ENCODE results near the gene TMEM266.
"Not testable (repeated sequence)": the region's sequence is repeated elsewhere in the genome, so short reads cannot be mapped to it uniquely, and the experiment has no call there.

The TMEM266 gene, protein sequence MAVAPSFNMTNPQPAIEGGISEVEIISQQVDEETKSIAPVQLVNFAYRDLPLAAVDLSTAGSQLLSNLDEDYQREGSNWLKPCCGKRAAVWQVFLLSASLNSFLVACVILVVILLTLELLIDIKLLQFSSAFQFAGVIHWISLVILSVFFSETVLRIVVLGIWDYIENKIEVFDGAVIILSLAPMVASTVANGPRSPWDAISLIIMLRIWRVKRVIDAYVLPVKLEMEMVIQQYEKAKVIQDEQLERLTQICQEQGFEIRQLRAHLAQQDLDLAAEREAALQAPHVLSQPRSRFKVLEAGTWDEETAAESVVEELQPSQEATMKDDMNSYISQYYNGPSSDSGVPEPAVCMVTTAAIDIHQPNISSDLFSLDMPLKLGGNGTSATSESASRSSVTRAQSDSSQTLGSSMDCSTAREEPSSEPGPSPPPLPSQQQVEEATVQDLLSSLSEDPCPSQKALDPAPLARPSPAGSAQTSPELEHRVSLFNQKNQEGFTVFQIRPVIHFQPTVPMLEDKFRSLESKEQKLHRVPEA

DNA sequence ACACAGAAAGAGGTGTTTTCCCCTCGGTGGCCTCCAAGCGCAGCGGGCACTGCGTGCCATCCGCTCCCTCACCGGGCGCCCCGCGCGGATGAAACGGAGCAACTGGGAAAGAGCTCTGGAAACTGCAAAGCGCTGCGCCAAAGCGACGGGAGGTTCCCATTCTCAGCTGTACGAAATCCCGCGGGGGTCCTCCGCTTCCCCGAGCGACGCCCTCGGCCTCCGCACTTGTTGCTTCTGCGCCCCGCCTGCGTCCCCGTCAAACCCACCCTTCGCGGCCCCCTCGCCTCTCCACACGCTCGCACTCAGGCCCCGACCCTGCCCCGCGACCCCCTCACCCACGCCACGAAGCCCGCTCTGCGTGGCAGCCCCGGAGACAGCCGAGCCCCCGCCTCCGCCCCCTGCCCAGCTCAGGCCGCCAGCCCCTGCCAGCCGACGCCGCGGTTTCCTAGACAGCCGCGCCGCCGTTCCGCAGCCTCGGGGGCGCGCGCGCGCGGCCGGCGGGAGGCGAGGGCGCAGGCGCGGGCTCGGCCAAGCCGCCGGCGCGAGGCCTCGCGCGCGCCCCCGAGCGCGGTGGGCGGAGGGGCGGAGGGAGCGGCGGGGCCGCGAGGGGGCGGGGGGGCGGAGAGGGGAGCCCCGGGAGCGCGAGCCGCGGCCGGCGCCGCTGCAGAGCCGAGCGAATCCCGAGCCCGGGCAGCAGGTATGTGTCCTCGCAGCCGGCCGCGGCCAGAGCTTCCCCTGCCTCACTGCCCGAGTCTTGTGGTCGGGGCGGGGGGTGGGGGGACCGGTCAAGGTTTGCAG lies at the start of gene TMEM266:
Gene TMEM266 (plus strand): TSS at position 666 of the 798 bp plus-strand sequence. CDS start 74,279 bp downstream, outside the sequence.
- no peak for DNase-seq

DNA sequence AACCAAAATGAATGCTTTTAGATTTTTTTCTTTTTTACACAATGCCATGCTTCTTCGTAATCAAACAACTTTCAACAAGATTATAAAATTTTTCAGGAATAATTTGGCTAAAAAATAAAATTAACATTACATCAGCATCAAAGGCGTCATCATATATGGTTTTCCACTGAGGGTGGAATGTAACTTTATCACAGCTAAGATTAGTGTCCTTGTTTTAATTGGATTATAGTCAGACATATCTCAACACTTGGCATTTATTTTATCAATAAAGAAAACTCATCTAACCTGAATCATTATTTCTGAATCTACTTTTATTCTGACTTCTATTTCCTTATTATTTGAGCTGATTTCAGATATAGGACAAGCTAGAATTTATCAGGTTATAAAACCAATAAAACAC lies 49.2 kb upstream of the TMEM266 start:
- no peak for DNase-seq

DNA sequence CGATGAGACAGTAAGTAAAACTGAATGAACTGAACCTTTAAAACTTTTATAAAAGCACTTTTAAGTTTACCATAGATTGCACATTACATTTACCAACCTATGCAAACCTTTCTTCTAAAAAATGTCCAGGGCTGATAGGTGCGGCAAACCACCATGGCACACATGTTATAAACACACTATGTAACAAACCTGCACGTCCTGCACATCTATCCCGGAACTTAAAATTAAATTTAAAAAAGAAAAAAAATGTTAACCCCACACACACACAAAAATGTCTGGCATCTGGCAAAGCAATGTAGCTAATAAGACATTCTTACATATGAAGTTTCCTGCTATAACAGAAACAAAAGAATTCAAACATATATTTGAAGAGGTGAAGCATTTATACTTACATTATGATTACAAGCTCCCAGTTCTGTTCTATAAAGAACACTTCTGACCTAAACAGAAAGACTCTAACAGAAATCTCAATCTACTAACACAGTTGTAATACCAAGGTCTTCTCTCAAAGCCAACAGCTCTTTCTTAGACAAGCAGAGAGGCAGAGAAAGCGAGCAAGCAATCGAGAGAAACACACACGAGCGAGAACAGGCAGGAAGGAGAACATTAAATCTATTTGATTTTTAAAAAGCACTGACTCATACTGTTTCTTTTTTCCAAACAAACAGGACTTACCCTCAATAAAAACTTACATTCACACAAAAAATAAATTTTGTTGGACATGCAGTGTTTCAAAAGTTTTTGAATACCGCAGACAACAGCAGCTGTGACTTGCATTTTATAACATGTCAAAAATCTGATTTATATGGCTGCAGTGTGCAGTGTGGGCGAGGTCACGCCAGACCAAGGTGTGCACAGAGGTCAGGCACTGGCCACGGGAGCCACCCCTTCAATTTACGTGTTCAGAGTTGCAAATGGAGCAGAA lies 47.9 kb upstream of the TMEM266 start, which contains the start of gene NRG4:
Gene NRG4 (minus strand): TSS at position 798 of the 925 bp plus-strand sequence. CDS start 1,194 bp downstream, outside the sequence.
- peak; percentile 44 for DNase-seq

DNA sequence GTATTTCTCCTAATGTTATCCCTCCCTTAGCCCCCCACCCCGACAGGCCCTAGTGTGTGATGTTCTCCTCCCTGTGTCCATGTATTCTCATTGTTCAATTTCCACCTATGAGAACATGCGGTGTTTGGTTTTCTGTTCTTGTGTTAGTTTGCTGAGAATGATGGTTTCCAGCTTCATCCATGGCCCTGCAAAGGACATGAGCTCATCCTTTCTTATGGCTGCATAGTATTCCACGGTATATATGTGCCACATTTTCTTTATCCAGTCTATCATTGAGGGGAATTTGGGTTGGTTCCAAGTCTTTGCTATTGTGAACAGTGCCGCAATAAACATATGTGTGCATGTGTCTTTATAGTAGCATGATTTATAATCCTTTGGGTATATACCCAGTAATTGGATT lies 46.3 kb upstream of the TMEM266 start:
- DNase-seq = not testable (repeated sequence)

DNA sequence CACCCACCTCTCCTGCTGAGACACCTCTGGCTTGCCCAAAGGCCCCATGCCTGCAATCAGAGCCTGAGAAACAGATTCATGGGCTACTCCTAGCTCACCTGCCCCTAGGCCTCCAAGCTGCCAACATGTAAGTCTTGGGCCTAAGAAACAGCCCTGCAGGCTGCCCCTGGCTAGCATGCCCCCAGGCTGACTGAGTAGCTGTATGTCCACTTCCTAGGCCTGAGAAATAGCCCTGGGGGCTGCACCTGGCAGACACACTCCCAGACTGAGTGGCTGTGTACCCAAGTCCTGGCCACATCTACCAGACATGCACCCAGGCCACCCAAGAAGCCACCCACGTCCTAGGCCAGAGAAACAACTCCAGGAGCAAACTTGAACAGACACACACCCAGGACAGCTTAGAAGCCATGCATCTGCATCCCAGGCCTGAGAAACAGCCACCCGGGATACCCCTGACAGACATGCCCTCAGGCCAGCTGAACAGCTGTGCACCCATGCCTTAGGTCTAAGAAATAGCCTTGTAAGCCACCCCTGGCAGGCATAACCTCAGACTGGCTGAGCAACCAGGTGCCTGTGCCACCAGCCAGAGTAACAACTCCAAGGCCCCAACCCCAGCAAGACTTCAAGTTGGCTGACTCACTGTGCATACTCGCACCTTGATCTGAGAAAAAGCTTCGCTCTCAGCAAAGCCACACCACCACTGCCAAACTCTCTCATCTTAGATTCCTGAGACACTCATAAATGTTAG lies 35.6 kb upstream of the TMEM266 start:
- no peak for DNase-seq

DNA sequence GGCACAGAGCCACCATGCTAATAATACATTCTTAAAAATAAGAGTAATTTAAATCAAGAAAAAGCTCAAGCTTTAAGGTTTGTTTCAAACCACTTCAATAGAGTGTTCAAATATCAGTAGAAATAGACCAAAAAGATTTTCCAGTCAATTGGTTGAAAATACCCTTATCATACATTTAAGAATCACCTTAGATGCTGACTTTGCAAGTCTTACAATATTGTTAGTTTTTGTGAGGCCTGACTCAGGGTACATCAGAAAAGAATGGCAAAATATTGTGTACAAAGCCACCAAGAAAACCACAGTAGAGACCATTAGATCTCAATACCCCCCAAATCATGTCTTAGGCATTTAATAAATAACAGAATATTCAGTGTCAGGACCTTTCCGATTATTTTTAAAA lies 27.7 kb upstream of the TMEM266 start:
- DNase-seq = no peak

DNA sequence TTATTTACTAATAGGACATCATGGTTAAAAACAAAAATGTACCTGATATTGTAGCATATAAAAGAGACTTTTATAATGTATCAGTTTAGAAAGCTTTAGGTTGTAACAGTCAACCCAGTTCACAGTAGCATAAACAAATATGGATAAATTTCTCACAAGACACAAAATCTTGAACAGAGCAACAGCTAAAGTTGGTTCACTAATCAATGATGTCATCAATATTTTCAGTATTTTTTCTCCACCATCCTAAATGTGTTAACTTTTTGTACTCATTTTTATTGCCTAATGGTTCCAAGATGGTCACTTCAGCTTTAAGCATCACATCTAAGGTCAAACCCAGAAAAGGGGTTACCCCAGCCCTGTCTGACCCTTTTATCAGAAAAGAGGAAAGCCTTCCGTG lies 26.3 kb upstream of the TMEM266 start:
- DNase-seq = no peak

DNA sequence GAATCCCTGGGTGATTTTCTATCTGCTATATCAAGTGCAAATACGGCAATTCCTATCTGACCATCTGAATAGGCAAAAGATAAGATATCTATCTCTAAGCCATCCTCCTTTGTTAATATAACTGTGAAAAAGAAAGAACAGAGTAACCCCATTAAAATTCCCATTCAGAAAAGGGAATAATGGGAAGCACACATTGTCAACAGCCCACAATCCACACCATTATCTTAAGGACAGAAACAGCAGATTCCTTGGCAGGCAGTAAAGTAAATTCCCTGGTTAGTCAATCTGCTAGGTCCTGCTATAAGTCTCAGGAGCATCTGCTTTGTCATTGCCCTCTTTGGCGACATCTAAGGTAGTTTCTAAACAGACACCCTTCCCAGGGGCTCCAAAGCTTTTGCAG lies 25.7 kb upstream of the TMEM266 start:
- DNase-seq = no peak

DNA sequence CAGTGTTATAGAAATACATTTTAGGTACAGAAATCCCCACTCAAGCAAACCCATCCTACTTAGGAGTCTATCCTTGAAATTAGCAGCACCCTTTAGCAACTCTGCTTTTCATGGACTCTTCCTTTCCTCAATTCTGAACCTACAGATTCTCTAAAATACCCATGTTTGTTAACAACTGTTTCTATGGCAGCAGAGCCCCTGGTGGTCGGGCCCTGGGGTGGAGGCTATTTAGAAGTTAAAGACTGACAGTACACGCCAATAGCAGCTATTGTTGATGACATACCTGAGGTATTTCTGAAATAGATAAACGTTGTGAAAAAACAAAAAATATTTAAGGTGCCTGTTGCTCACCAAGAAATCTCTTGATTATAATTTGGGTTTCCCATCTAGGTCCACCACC lies 24.2 kb upstream of the TMEM266 start:
- DNase-seq = no peak

DNA sequence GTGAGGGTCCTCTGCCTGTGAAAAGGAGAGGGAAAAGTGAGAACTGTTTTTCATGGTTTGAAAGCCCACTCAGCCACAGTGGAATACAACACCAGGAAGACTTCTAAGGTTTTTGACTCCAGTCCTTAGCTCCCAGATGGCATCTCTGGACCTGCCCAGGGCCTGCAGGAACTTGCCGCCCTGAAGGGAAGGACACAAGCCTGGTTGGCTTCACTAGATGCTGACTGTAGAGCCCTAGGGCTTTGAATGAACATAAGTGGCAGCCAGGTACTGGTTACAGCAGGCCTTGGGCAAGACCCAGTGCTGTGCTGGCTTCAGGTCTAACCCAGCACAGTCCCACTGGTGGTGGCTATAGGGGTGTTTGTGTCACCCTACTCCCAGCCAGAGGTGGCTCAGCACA lies 21.3 kb upstream of the TMEM266 start:
- no peak for DNase-seq

DNA sequence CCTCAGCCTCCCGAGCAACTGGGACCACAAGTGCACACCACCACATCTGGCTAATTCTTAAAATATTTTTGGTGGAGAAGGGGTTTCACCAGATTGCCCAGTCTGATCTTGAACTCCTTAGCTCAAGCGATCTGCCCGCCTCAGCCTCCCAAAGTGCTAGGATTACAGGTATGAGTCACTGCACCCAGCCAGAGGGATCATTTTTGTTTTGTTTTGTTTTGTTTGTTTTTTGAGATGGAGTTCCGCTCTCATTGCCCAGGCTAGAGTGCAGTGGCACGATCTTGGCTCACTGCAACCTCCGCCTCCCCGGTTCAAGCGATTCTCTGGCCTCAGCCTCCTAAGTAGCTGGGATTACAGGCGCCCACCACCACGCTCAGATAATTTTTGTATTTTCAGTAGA lies 5.6 kb upstream of the TMEM266 start:
- DNase-seq = not testable (repeated sequence)

DNA sequence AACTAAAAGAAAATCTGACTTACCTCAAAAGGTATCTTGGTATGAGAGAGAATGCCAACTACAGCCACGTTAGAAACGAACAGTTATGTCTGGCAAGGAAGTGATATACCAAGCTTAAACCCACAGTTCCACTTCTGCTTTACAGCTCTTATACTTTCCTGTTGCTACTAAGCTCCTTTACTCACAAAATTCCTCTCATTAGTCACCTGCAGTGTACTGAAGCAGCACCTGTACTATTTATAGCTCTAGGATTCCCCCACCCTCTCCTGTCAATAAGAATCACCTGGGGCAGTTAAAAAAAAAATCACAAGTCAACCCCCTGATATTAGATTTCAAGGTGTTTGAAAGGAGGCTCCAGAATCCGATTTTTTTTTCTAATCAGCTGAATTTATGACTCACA lies 2.9 kb upstream of the TMEM266 start:
- no peak for DNase-seq

DNA sequence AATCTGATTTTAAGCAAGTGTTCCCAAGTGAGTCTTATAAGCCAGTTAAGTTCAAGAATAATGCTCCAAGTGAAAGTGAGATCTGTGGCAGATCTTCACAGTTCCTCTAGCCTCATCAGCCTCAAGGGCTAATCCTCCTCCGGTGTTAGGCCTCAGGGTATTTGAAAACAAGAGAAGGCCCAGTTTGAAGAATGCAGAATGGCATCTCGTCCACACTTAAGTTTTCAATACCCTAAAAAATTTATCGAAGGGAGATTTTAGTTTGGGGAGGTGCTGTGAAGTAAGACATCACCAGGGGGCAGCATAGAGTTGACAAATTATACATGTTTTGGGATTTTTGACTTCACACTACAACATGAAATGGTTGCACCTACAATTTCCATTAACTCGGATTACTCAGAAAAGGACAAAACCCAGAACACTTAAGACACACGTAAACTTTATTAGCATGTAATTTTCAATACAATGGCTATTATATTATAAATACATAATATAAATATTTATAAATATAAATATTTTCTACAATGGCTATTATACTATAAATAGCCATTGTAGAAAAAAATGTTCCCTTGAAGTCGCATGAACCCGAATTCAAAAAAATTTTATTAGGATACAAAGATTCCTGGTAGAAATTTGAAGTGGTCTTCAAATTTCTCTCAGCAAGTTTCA lies 2.3 kb upstream of the TMEM266 start:
- DNase-seq = peak; percentile 24

DNA sequence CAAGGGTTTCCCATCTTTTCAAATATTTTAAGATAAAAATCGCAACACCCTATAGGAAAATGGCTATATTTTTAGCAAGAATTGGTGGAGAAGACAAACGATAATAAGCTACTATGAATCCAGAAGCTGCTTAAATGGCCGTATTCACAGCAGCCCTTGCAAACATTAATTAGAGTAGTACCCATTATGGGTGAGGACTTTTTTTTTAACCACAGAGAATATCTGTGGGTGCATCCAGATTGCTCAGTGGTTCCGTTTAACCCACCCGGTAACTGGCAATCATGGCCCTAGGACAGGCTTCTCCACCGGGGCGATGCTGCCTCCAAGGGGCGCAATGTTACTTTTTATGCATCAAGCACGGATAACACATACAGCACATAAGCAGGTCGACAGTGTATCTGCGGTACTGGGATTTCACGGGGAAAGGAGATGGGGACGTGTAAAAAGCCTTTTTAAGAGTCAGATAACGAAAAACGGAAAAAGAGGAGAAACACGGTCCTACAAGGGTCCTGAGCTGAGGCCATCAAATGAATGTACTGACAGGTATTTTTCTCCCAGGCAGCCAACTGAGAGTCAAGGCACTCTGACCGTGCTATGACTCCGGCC lies 968 bp upstream of the TMEM266 start:
- no peak for DNase-seq

DNA sequence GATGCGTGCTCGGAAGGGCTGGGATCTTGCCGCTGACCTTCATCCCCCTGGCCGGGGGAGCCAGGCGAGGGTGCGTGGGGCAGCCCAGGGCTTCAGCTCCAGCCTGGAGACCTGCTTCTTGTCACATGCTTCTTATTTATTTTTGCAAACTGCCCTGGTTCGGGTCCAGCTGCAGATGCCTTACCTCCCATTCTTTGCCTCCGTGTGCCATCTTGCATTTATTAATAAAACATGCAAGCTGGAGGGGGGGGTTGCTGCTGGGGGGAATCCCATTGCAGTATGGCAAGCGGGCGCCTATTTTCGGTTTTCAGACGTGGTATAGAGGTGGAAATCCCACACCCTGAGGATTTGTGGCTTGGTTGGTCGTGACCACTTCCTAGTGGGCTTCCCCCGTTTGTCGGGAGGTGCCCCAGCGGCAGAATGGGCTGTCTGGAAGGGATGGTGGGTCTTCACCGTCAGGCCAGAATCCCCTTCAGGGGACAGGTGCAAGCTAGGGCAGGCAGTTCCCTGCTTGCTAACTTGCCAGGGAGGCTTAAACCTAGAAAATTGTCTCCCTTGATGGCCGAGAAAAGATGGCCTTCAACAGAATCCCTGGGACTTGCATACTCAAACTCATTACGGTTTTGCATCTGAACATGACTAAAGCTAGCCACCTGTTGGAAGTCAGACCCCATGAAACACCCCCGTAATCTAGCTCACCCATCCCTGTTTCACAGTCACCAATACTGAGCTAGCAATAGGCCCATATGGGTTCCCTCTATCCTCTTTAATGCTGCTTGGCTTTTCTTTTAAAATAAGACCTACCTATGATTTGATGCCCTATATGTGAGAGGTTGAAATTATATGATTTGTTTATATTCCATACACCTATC lies 569 bp downstream of the TMEM266 start:
- DNase-seq = no peak

DNA sequence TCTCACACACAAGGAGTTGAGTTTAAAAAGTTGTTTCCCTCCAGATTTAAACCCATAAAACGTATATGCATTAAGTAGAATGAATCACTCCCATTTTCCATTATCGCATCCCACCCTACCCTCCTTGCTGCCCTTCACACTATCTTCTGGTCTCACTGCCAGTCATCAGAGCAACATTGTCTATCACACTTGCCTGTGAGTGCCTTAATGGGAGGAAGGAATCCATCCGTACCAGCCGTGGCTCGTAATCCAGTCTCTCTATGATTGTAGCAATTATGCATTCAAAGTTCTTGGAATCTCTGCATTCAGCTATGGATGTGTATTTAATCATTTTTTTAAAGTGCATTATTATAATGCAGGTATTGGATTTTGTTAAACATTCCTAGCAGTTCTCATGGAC lies 1.9 kb downstream of the TMEM266 start:
- no peak for DNase-seq

DNA sequence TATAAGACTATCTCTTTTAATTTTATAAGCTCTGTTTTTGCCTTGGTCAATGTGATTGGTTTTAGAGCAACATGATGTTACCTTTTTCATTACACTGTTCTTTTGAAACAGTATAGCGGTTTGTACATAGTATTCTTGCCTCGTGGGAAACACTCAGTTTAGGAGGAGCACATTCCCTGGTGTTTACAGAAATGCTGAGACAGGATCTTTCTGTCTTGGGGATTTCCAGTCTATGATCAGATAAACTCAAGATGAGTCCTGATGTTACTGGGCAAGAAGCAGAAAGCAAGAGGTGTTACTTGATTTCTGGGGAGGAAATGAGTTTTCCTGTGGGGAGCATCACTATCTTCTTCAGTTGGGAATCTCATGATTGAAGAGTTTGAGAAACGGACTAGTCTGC lies 2.5 kb downstream of the TMEM266 start:
- no peak for DNase-seq

DNA sequence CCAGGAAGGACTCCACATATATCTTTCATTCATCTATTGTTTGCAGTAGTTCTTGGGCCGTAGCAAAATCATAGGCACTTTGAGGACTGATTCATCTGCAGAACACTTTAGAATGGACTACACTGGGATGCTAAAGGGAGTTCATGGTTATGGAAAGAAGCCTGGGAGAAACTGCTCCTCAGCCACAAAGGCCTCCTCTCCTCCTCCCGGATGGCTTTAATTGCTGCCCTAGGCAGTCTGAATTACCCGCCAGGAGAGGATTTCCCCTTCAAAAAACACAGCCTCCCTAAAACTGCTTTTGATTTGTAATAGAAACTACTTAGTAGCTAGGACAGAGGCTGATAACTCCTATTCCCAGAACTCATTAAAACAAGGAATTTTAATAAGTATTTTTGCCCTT lies 4.6 kb downstream of the TMEM266 start:
- DNase-seq = no peak

DNA sequence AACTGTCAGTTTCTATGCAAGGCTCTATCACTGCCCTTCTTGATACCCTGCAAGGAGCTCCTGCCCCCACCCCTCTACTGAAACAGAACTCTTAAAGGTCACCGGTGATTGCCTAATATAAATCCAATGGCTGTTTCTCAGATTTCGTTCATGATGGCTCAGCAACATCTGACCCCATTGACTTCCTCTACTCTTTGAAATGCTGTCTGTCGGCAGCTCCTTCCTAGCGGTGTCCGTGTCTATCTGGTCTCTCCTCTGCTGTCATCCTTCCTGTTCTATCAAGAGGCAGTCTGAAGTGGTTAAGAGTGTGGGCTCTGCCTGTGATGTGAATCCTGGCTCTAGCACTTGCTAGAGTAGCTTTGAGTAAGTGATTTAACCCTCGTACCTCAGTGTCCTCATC lies 5.5 kb downstream of the TMEM266 start:
- no peak for DNase-seq

DNA sequence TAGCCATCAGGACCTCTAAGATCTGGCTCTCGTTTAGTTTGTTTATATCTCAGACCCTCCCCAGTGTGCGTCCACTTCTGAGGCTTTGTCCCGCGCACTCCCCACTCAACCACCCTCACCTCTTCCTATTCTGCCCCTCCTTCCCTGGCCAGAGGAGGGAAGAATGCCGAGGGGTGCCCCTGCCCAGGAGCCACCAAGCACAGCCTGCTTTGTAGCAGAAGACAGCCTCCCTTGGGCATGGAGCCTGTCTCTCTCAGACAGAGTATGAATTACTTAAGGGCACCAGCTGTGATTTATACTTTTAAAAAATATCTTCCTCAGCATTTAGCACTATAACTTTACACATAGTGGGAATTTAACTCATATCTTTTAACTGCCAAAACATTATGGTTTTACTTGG lies 6.0 kb downstream of the TMEM266 start:
- DNase-seq = no peak
